ENCODE measurements around the gene MYO3B.

- TF ChIP-seq CTCF (IDR thresholded peaks at IDR 0.05) (no peak), POLR2A (IDR thresholded peaks at IDR 0.05) (no peak)
Observed at GRCh38 chr2:170587117-170587516, 409.2 kb downstream of the MYO3B start.
